HG03565 (cell line): ENCODE results near the gene FAM210A.
A peak's percentile ranks its signal among the peaks of the same experiment; 100 is the strongest.
"Not testable (repeated sequence)": the region's sequence is repeated elsewhere in the genome, so short reads cannot be mapped to it uniquely, and the experiment has no call there.

Source experiments
- ATAC-seq: cut with Tn5 transposase; IDR thresholded peaks from one replicate; pipeline ENCODE4 v1.9.1; 2021; ENCODE audit warnings: mild to moderate bottlenecking, moderate library complexity; ENCODE audit not compliant: unreplicated experiment

The FAM210A gene

GRCh38 chr18:13726232-13726971 lies at the start of gene FAM210A, which contains the start of gene RNMT:
Gene FAM210A, minus strand, starts transcription at chr18:13726558. Its CDS starts 44,481 bp downstream, at chr18:13682077.
Gene RNMT, plus strand, starts transcription at chr18:13726673. Its CDS starts 4,845 bp downstream, at chr18:13731518.
- ATAC-seq: peak; percentile 89

DNA sequence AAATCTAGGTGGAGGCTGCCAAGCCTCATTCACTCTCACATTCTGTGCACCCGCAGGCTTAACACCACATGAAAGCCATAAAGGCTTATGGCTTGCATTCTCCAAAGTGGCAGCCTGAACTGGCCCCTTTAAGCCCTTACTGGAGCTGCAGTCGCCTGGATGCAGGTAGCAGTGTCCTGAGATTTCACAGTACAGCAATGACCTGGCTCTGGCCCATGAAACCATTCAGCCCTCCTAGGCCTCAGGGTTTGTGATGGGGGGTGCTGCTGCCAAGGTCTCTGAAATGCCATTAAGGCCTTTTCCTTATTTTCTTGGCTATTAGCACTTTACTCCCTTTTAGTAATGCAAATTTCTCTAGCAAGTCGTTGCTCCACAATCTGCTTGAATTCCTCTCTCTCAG lies 48.7 kb upstream of the FAM210A start:
- no peak for ATAC-seq

GRCh38 chr18:13762690-13763439 lies 36.5 kb upstream of the FAM210A start:
- no peak for ATAC-seq

GRCh38 chr18:13760047-13760446 lies 33.7 kb upstream of the FAM210A start:
- no peak for ATAC-seq

DNA sequence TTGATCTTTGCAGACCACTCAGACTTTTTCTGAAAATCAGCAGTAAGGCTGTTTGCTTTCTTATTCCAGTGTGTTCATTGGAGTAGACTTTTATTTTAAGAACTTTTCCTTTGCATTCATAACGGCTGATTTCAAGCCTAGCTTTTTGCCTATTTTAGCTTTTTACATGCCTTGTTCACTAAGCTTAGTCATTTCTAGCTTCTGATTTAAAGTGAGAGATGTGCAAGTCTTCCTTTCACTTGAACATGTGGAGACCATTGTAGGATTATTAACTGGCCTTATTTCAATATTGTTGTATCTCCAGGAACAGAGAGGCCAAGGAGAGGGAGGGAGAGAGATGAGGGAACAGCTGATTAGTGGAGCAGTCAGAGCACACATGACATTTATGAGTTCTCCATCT lies 32.3 kb upstream of the FAM210A start:
- ATAC-seq: no peak

- ATAC-seq: no peak
These were observed 30.3 kb upstream of the FAM210A start for GRCh38 chr18:13756671-13757070.

- no peak for ATAC-seq
These were observed 29.9 kb upstream of the FAM210A start for GRCh38 chr18:13756261-13756660.

- not testable (repeated sequence) for ATAC-seq
These were observed 25.2 kb upstream of the FAM210A start for GRCh38 chr18:13751599-13751998.

- ATAC-seq: no peak
These were observed 20.3 kb upstream of the FAM210A start for GRCh38 chr18:13746633-13747032.

DNA sequence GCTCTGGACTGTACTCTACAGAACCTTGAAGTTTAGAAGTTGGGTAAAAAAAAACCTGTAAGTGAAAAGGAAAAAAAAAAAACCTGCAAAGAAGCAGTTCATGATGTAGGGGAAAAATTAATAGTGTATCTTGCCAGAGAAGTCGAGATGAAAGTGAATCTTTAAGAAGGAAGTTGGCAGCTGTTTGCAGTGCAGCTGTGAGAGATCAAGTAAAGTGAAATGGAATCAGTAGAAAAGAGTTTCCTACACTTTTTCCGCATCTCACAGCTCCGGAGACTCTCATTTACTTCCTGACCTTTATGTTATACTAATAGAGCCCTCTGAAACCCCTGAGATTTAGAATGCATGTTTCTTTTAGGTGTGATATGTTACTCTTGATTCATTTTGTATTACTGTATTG lies 19.3 kb upstream of the FAM210A start:
- no peak for ATAC-seq

DNA sequence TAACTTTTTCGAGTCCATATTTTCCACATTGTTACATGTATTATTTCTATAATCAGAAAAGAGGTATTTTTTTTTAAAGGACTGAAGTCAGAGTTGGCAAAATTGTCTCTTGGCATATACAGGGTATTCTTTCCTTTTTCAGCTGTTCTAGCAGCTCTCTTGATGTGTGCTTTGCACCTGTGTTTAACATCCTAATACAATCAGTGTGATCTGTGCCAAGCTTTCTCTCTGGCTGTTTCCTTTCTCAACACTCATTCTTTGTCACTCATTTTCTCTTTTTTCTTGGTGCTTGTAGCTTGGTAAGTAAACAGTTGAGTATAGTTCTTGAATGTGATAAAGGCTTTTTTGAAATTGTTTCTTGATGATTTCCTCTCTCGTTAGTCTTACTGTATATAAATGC lies 9.3 kb upstream of the FAM210A start:
- no peak for ATAC-seq

DNA sequence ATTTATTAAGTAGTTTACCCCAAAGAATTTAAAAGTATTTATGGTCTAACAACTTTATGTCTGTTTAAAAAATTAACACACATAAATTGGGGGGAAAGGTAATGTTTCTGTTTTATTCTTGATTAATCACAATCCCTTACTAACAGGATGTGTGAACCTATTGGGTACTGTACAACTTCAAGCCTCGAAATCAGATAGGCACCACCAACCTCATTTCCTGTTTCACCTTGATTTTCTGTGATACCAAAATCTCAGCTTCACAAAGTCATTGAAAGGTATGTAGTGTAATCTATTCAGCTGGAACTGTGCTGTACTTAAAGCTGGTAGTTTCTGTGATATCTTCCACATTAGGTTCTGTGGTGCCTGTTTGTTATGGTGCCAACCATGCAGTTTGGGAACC lies 4.1 kb upstream of the FAM210A start:
- ATAC-seq: no peak

- ATAC-seq: peak; percentile 2
These were observed 594 bp upstream of the FAM210A start for GRCh38 chr18:13726972-13727331.

DNA sequence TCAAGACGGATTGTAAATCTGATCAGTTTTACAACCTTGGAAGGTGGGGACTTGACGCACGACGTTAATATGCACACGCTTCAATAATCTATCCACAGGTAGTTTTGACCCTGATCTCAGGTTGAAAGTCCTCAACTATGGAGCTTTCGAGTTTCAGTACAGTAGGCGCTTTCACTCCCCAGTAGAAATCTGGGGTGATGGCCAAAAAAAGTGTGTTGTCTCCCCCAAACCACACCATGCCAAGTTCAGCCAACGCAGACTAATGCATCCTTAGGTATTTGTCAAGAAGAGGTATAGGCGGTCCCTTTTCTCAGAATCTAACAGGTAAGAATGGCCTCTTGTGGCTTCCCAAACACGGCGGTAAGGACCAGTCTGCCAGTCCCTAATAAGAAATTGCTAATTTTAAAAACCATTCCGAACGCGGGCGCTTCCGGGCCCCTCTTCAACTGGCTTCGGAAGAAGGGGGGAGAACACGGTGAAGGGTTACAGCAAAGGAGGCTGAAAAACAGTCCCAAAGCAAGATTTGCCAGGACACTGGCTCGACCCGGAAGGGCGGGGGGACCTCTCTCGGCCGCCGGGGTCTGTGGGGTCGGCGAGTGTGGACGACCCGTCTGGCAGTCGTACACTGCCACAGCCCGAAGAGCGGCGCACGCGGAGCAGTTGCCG lies 659 bp downstream of the FAM210A start:
- peak; percentile 8 for ATAC-seq

DNA sequence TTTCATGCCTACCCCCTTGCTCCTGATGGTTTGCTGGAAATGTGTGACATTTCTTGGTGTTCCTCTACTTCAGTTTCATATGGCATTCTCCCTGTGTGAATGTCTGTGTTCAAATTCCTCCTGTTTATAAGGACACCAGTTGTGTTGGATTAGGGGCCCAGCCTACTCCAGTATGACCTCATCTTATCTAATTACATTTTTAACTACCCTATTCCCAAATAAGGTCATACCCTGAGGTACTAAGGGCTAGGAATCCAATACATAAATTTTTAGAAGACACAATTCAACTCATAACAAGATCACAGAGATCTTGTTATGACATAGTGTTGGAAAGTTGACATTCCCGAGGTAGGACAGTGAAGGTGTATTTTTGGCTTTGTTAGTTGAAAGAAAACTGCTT lies 5.5 kb downstream of the FAM210A start:
- no peak for ATAC-seq

DNA sequence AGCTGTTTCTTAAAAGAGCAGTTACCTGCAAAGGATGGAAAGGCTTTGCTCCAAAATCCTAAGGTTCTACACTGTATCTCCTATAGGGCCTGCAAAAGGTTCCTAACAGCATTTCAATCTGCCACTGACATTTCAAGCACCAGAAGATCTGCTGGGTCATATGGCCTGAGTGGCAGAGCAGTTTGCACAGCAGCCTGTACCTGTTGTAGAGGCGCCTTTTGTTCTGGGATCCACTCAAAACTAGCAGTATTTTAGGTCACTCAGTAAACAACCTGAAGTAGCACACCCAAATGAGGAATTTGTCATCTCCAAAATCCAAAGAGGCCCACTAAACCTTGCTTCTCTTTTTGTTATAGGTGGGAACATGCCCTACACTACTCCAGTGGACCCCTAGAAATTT lies 6.2 kb downstream of the FAM210A start:
- no peak for ATAC-seq

- no peak for ATAC-seq
These were observed 9.4 kb downstream of the FAM210A start for GRCh38 chr18:13716916-13717315.

DNA sequence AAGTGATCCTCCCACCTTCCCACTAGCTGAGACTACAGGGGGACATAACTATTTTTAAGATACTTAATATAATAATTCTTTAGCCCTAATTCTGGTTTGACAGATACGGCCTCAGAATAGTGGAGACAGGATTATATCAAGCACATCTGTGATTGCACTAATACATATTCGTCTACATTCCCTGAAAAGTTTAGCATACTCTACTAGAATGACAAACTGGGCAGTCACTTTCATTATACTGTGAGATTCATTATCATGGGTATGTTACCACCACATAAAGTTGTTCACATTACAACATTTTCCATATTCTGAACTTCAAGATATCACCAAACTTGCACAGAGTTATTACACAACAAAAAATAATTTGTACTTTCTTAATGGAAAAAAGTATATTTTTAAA lies 11.0 kb downstream of the FAM210A start:
- ATAC-seq: no peak

- ATAC-seq: no peak
These were observed 12.8 kb downstream of the FAM210A start for GRCh38 chr18:13713455-13714055.

- ATAC-seq: no peak
These were observed 13.8 kb downstream of the FAM210A start for GRCh38 chr18:13712400-13713131.

DNA sequence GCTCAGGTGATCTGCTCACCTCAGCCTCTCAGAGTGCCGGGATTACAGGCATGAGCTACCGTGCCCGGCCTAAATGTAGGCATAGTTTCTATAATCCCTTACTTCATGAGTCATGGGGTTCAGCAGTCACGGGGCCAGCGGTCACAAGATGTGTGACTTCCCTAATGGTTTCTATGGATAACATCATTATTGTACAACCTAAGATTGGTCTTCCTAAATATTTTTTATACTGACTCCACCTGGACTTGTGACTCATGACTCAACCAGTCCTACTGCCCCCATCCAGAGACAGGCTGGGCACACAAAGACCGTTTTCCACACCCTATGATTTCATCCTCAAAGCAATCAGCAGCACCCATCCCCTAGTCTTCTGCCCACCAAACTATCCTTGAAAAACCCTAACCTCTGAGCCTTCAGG lies 15.9 kb downstream of the FAM210A start:
- ATAC-seq: no peak
